HEK293T (cell line): ENCODE data around the gene ELMO2.

Experiments used
- CTCF ChIA-PET: fragments of 350-600 bp; formaldehyde crosslinking; extraction: SDS; loops from one replicate; lab custom pipeline; 2021; ENCODE audit warnings: antibody characterized with exemption, inconsistent platforms; lab: Yijun Ruan, JAX
- POLR2A ChIA-PET: fragments of 350-600 bp; formaldehyde crosslinking; extraction: SDS; loops from one replicate; lab custom pipeline; 2020; ENCODE audit warnings: antibody characterized with exemption, inconsistent platforms; lab: Yijun Ruan, JAX
- DNase-seq: peaks from one replicate; pipeline ENCODE4 v3.0.0; 2012; ENCODE audit warnings: mixed read lengths; ENCODE audit errors: extremely low spot score
- ARNT ChIP-seq: fragments of 450-650 bp; IDR thresholded peaks from 2 replicates; pipeline ENCODE4 v1.6.1; 2017; ENCODE audit warnings: mild to moderate bottlenecking
- BHLHE40 ChIP-seq: fragments of 450-650 bp; IDR thresholded peaks from 2 replicates; pipeline ENCODE4 v1.6.1; 2016; ENCODE audit warnings: mild to moderate bottlenecking, moderate library complexity, borderline replicate concordance
- CTBP1 ChIP-seq: fragments of 450-650 bp; IDR thresholded peaks from 2 replicates; pipeline ENCODE4 v1.6.1; 2016; ENCODE audit warnings: borderline replicate concordance
- ELF4 ChIP-seq: fragments of 450-650 bp; IDR thresholded peaks from 2 replicates; pipeline ENCODE4 v1.6.1; 2017; ENCODE audit warnings: antibody characterized with exemption
- FOXA1 ChIP-seq: fragments of 450-650 bp; IDR thresholded peaks from 2 replicates; pipeline ENCODE4 v1.6.1; 2016; ENCODE audit warnings: mild to moderate bottlenecking
- FOXK2 ChIP-seq: fragments of 450-650 bp; IDR thresholded peaks from 2 replicates; pipeline ENCODE4 v1.6.1; 2016; ENCODE audit warnings: mild to moderate bottlenecking
- FOXM1 ChIP-seq: fragments of 450-650 bp; IDR thresholded peaks from 2 replicates; pipeline ENCODE4 v1.6.1; 2017; ENCODE audit warnings: mild to moderate bottlenecking, borderline replicate concordance
- HDGF ChIP-seq: fragments of 450-650 bp; IDR thresholded peaks from 2 replicates; pipeline ENCODE4 v1.6.1; 2017; ENCODE audit warnings: antibody characterized with exemption, borderline replicate concordance
- L3MBTL2 ChIP-seq: fragments of 450-650 bp; conservative IDR thresholded peaks from 2 replicates; pipeline ENCODE4 v1.6.1; 2016; ENCODE audit warnings: mild to moderate bottlenecking
- LEF1 ChIP-seq: fragments of 450-650 bp; IDR thresholded peaks from 2 replicates; pipeline ENCODE4 v1.6.1; 2017; ENCODE audit warnings: mild to moderate bottlenecking, borderline replicate concordance
- NFRKB ChIP-seq: fragments of 450-650 bp; IDR thresholded peaks from 2 replicates; pipeline ENCODE4 v1.6.1; 2016; ENCODE audit warnings: mild to moderate bottlenecking, moderate library complexity
- SP1 ChIP-seq: fragments of 450-650 bp; IDR thresholded peaks from 2 replicates; pipeline ENCODE4 v1.6.1; 2017
- SUZ12 ChIP-seq: fragments of 450-650 bp; IDR thresholded peaks from 2 replicates; pipeline ENCODE4 v1.6.1; 2016; ENCODE audit warnings: mild to moderate bottlenecking
- TARDBP ChIP-seq: fragments of 450-650 bp; IDR thresholded peaks from 2 replicates; pipeline ENCODE4 v1.6.1; 2016
- ZNF384 ChIP-seq: fragments of 450-650 bp; IDR thresholded peaks from 2 replicates; pipeline ENCODE4 v1.6.1; 2016
- TF ChIP-seq, protein P1 (sequence below): fragments of 450-650 bp; IDR thresholded peaks from 2 replicates; pipeline ENCODE4 v1.6.1; 2016

The ELMO2 gene

DNA sequence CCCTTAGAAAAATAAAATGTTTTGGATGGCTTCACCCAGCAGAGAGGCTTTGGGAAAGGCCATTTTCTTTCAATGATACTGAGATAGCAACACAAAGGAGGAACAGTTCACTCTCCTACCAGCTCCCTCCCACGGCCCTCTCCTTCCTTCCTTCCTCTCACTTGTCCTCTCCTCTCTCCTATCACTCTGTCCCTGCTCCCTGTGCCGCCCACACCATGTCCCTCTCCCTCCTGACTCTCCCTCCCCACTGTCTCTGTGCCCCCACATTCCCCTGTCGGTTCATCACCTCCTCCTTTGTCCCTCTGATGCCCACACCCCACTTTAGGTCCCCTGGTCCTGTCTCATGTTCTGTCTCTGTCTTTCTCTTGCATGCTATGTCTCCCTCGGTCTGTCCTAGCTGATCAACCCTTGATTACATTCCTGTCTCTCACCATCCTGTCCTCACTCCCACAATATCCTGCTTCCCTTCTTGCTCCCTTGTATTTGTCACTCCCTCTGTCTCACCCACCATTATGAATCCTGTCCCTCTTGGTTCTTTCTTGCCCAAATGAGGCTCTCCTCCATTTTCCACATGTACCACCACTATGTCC, 30.1 kb downstream of the ELMO2 start:
- POLR2A ChIA-PET, result interaction anchor here (0.8 to 5.1 kb wide), 2 partner anchors 12 to 31 kb away, joined by 3 to 27 read pairs; partner anchors contain the start of gene ELMO2
- TF ChIP-seq NFRKB, result no peak
- TF ChIP-seq LEF1, result no peak
- no peak for TF ChIP-seq HDGF
- CTCF ChIA-PET, result no interaction called here
- no peak for DNase-seq

DNA sequence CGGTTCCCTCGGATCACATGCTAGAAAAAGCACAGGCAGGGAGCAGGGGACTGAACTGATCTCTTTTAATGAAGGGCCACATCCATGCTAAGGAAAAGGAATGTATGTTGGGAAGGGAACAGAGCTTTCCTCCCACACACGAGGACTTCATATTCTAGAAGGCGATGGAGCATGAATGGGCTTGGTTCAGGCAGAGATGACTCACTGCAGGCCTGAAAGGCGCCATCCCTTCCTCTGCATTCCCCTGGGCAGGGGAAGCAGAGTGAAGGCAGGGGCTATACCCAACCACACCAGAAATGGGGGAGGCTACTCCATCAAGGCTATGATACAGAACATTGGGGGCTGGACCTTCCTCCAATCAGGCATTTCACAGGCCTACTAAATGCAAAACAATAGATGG, 30.6 kb downstream of the ELMO2 start:
- CTCF ChIA-PET, result no interaction called here
- TF ChIP-seq CTBP1, result no peak
- TF ChIP-seq FOXA1, result no peak
- TF ChIP-seq TARDBP, result no peak
- TF ChIP-seq HDGF, result no peak
- no peak for TF ChIP-seq LEF1
- no peak for TF ChIP-seq ZNF384
- TF ChIP-seq ELF4, result no peak
- no peak for TF ChIP-seq FOXM1
- no peak for TF ChIP-seq FOXK2
- TF ChIP-seq SP1, result no peak
- TF ChIP-seq BHLHE40, result no peak
- no peak for TF ChIP-seq NFRKB
- no peak for TF ChIP-seq ARNT
- TF ChIP-seq L3MBTL2, result no peak
- TF ChIP-seq, protein P1, sequence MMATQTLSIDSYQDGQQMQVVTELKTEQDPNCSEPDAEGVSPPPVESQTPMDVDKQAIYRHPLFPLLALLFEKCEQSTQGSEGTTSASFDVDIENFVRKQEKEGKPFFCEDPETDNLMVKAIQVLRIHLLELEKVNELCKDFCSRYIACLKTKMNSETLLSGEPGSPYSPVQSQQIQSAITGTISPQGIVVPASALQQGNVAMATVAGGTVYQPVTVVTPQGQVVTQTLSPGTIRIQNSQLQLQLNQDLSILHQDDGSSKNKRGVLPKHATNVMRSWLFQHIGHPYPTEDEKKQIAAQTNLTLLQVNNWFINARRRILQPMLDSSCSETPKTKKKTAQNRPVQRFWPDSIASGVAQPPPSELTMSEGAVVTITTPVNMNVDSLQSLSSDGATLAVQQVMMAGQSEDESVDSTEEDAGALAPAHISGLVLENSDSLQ, result no peak
- no peak for TF ChIP-seq SUZ12
- POLR2A ChIA-PET, result interaction anchor here (0.8 to 5.1 kb wide), 2 partner anchors 12 to 31 kb away, joined by 3 to 27 read pairs; partner anchors contain the start of gene ELMO2
- no peak for DNase-seq

DNA sequence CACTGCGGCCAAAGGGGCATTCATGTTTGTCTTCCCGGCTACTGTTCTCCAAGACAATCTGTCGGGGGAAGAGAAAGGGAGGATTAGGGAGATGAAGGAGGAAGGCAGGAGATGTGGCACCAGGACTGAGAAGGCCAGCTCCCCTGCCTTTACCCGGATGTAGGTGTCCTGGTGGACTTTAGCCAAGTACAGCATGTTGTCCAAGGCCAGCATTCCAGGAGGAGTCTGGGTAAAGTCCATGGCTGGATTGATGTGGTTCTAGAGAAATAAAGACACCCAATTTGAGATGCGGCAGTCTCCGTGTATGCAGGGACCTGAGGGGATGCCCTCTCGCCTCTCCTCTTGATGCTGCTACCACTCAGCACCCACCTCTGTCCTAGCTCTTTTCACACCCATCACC, 32.0 kb downstream of the ELMO2 start:
- DNase-seq, result no peak
- ChIA-PET POLR2A (interaction anchor here (5.1 kb wide), 1 partner anchor 10 kb away, joined by 27 read pairs; no protein-coding TSS in a partner anchor), CTCF (no interaction called here)
- no peak for TF ChIP-seq SP1
- no peak for TF ChIP-seq ELF4
- TF ChIP-seq BHLHE40, result no peak
- TF ChIP-seq FOXA1, result no peak
- no peak for TF ChIP-seq LEF1
- TF ChIP-seq SUZ12, result no peak
- TF ChIP-seq FOXK2, result no peak

DNA sequence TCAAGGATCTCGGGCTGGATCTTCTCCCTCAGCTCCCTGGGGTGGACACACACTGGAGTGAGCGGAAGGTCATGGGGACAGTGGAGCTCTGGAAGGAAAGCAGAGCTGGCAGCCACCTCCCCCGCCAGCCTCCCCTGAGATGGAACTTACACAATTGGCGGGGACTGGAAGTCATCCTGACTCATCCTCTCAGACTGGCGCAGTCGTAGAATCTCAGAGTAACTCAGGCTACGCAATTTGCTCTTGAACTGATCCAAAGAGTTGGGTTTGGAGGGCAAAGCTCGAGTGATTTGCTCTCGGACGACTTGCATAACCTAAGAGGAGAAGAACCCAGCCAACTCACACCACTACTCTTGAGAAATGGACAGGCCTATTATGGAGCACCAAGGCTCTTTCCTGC, 34.8 kb downstream of the ELMO2 start:
- DNase-seq, result no peak
- ChIA-PET CTCF (no interaction called here), POLR2A (no interaction called here)
- no peak for TF ChIP-seq TARDBP
- no peak for TF ChIP-seq FOXM1
- no peak for TF ChIP-seq SP1
- no peak for TF ChIP-seq ZNF384
- TF ChIP-seq ARNT, result no peak

DNA sequence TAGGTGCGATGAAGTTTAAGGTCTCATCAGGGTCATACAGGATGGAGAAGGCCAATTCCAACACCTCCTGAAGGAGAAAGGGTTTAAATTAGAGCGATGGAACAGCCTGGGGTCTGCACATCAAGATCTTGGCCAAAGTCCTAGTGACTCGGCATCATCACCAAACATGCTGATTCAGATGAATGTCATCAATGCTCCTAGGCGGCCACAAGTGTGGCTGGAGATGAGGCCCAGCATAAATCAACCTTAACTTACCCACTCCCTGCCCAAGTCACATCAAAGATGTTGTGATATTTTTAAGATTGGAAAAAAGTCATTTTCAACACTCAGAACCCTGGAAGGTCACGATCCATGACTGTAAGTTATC, 37.5 kb downstream of the ELMO2 start:
- DNase-seq, result no peak
- TF ChIP-seq FOXA1, result no peak
- TF ChIP-seq CTBP1, result no peak
- TF ChIP-seq HDGF, result no peak
- no peak for TF ChIP-seq FOXK2
- no peak for TF ChIP-seq ELF4
- TF ChIP-seq FOXM1, result no peak
- TF ChIP-seq SUZ12, result no peak
- no peak for TF ChIP-seq SP1
- no peak for TF ChIP-seq L3MBTL2
- no peak for TF ChIP-seq LEF1
- TF ChIP-seq, protein P1, result no peak
- no peak for TF ChIP-seq BHLHE40
- POLR2A ChIA-PET, result no interaction called here
- CTCF ChIA-PET, result no interaction called here

DNA sequence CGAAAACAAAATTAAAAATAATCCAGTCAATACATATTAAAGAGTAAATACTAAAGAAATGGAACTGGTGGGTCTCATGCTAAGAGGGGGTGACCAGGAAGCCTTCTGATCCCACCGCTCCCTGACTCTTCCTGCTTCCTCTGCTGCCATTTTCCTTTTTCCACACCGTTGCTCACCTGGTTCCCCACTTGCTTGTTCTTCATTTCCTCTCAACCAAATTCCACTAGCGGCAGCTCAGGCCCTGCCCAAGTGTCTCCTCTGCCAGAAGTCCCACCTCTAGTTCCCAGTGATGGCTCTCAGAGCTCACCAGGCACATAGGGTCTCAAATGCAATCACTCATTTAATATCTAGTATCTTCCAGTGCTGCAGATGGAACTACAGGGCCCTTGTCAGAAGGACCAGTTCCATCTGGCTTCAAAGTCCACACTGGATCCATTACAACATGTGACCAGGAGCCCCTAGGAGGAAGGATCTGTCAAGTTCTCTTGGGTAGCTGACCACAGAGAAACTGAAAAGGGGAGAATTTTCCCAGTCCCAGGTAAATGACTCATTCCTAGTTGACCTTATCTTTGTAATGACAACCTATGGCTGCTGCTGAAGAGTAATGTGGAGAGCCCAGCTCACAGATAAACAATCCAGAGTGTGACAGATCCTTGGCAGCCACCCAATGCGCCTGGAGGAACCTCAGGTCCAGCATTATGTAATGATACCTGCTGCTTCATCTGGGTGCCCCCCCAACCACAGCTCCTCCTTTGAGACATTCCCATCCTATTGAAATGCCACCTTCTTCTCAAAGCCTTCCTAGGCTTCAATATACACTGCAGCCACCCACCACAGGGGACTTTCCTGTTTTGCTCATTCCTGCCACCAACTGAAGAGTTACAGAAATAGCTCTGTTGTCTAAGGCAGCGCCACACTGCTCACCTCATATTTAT, 38.2 kb downstream of the ELMO2 start:
- TF ChIP-seq BHLHE40, result no peak
- no peak for TF ChIP-seq TARDBP
- no peak for TF ChIP-seq SUZ12
- TF ChIP-seq L3MBTL2, result no peak
- TF ChIP-seq ELF4, result no peak
- no peak for TF ChIP-seq LEF1
- no peak for DNase-seq
- POLR2A ChIA-PET, result no interaction called here
- CTCF ChIA-PET, result interaction anchor here (0.5 kb wide), 1 partner anchor 1308 kb away, joined by 3 read pairs; no protein-coding TSS in a partner anchor

DNA sequence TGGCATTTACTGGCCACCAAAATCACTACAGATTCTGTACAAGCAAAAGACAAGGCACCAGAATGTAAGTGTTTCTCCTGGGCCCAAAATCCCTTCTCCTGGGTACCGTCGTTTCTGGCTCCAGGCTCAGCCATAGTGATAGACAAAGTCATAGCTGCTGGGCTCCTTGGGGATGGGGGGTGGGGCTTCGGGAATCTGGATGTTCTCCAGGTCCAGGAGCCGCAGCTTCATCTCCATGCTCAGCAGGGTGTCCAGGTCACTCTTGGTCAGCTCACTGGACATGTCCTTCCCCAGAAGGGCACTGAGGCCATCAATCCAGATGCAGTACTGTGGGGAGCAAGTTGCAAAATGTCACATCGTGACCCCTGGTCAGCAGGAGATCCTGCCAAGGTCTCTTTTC, 39.2 kb downstream of the ELMO2 start:
- no peak for DNase-seq
- ChIA-PET POLR2A (no interaction called here), CTCF (no interaction called here)
- TF ChIP-seq L3MBTL2, result no peak
- TF ChIP-seq TARDBP, result no peak
- no peak for TF ChIP-seq FOXK2
- no peak for TF ChIP-seq SP1
- TF ChIP-seq ZNF384, result no peak
- TF ChIP-seq BHLHE40, result no peak
